H1 (cell line): ENCODE results near the gene FMNL1. TPM values are rescaled to one million over a fixed set of nuclear protein-coding genes. Genes with fewer than 3 reads are reported as not detected.

Source experiments
- CTCF ChIA-PET: fragments of 300-600 bp; sonication (Branson Sonifier 250); formaldehyde crosslinking; loops from one replicate; lab custom pipeline; 2021; ENCODE audit not compliant: partially characterized antibody; lab: Charles Lee
- POLR2A ChIA-PET: fragments of 300-600 bp; sonication (Branson Sonifier 250); formaldehyde crosslinking; loops from one replicate; lab custom pipeline; 2021; ENCODE audit warnings: inconsistent platforms; ENCODE audit not compliant: partially characterized antibody; lab: Charles Lee
- DNase-seq, 2 experiments: peaks; one replicate each; pipeline versions ENCODE4 v3.0.0 to v3.0.0-alpha.2; 2010 to 2022; ENCODE audit warnings: low spot score in 2 of 2, low read depth in 1 of 2, mixed read lengths in 1 of 2
- FAIRE-seq: peaks from 2 replicates; lab custom pipeline; 2011; peaks lifted over from hg19 to GRCh38; lab: Jason Lieb, UNC
- H2AFZ ChIP-seq: 2 replicates; pipeline ENCODE4 v1.8.1; 2012; ENCODE audit warnings: low read length, inconsistent platforms
- H2AK5ac ChIP-seq: 2 replicates; pipeline ENCODE4 v1.6.1; 2013; ENCODE audit warnings: low read depth, low read length
- H2BK120ac ChIP-seq: replicated peaks from 2 replicates; pipeline ENCODE3; 2013; ENCODE audit warnings: low read depth, low read length, inconsistent platforms
- H2BK12ac ChIP-seq: 2 replicates; pipeline ENCODE4 v1.6.1; 2013; ENCODE audit warnings: low read depth, low read length
- H2BK15ac ChIP-seq: 2 replicates; pipeline ENCODE4 v1.6.1; 2013; ENCODE audit warnings: low read length
- H2BK20ac ChIP-seq: 2 replicates; pipeline ENCODE4 v1.6.1; 2013; ENCODE audit warnings: low read length
- H2BK5ac ChIP-seq: 2 replicates; pipeline ENCODE4 v1.6.1; 2013; ENCODE audit warnings: low read depth, low read length
- H3K14ac ChIP-seq: 2 replicates; pipeline ENCODE4 v1.6.1; 2013; ENCODE audit warnings: inconsistent platforms; ENCODE audit not compliant: insufficient read length
- H3K18ac ChIP-seq: 2 replicates; pipeline ENCODE4 v1.6.1; 2013; ENCODE audit warnings: low read length; ENCODE audit errors: extremely low read depth
- H3K23ac ChIP-seq: 2 replicates; pipeline ENCODE4 v1.6.1; 2013; ENCODE audit warnings: inconsistent platforms; ENCODE audit not compliant: insufficient read length
- H3K23me2 ChIP-seq: 2 replicates; pipeline ENCODE4 v1.6.1; 2013; ENCODE audit warnings: low read depth, low read length
- H3K27ac ChIP-seq: 2 replicates; pipeline ENCODE4 v1.6.1; 2011; ENCODE audit warnings: low read depth, low read length, inconsistent platforms
- H3K27me3 ChIP-seq, 4 experiments: replicated peaks in 1 of 4; 1 replicate in 1 of 4; 2 replicates in 3 of 4; pipeline versions ENCODE4 v1.6.1 to v1.8.1; 2011 to 2013; ENCODE audit warnings: low read length in 3 of 4, mild to moderate bottlenecking in 3 of 4, inconsistent platforms in 2 of 4, mixed read lengths in 2 of 4, moderate library complexity in 1 of 4; ENCODE audit not compliant: control insufficient read depth in 3 of 4, insufficient read depth in 3 of 4; ENCODE audit errors: extremely low read depth in 1 of 4
- H3K36me3 ChIP-seq, 4 experiments: 2 replicates each; pipeline versions ENCODE4 v1.6.1 to v1.8.1; 2011 to 2013; ENCODE audit warnings: mild to moderate bottlenecking in 4 of 4, low read length in 3 of 4, moderate library complexity in 2 of 4, control low read depth in 1 of 4, inconsistent platforms in 1 of 4; ENCODE audit not compliant: insufficient read depth in 4 of 4, control insufficient read depth in 2 of 4
- H3K4ac ChIP-seq: replicated peaks from 2 replicates; pipeline ENCODE3; 2013; ENCODE audit warnings: low read length, low read depth, mixed read lengths, inconsistent platforms; ENCODE audit not compliant: insufficient read length
- H3K4me1 ChIP-seq, 4 experiments: replicated peaks in 1 of 4; 1 replicate in 1 of 4; 2 replicates in 3 of 4; pipeline versions ENCODE4 v1.6.1 to v1.8.1; 2011 to 2013; ENCODE audit warnings: low read length in 3 of 4, inconsistent platforms in 2 of 4, mixed read lengths in 1 of 4; ENCODE audit not compliant: insufficient read depth in 4 of 4, control insufficient read depth in 3 of 4
- H3K4me2 ChIP-seq, 2 experiments: 2 replicates each; pipeline versions ENCODE4 v1.6.1 to v1.8.1; 2011 to 2013; ENCODE audit warnings: low read depth in 2 of 2, low read length in 2 of 2, control low read depth in 1 of 2, inconsistent platforms in 1 of 2, mild to moderate bottlenecking in 1 of 2; ENCODE audit not compliant: insufficient read depth in 1 of 2
- H3K4me3 ChIP-seq, 4 experiments: fragments of 200-600, 300-600 bp in 1 of 4; sonication (generic), shearing (Covaris generic), sonication (Bioruptor Twin) in 1 of 4; 2 replicates each; pipeline versions ENCODE4 v1.5.1 to v1.8.1; 2011 to 2016; ENCODE audit warnings: low read length in 4 of 4, low read depth in 3 of 4, control low read depth in 2 of 4, inconsistent platforms in 2 of 4, mild to moderate bottlenecking in 2 of 4, mixed read lengths in 1 of 4, moderate library complexity in 1 of 4; ENCODE audit not compliant: insufficient read depth in 2 of 4; ENCODE audit errors: extremely low read depth in 1 of 4
- H3K56ac ChIP-seq: replicated peaks from 2 replicates; pipeline ENCODE3; 2013; ENCODE audit warnings: low read depth, mild to moderate bottlenecking, mixed read lengths, low read length, inconsistent platforms; ENCODE audit not compliant: insufficient read length
- H3K79me1 ChIP-seq: 2 replicates; pipeline ENCODE4 v1.6.1; 2013; ENCODE audit warnings: low read depth, low read length, control low read depth
- H3K79me2 ChIP-seq, 2 experiments: 2 replicates each; pipeline versions ENCODE4 v1.6.1 to v1.8.1; 2012 to 2013; ENCODE audit warnings: low read length in 2 of 2, mild to moderate bottlenecking in 2 of 2, inconsistent platforms in 1 of 2; ENCODE audit not compliant: insufficient read depth in 2 of 2, control insufficient read depth in 1 of 2
- H3K9ac ChIP-seq, 4 experiments: replicated peaks in 1 of 4; 1 replicate in 1 of 4; 2 replicates in 3 of 4; pipeline versions ENCODE4 v1.6.1 to v1.8.1; 2011 to 2013; ENCODE audit warnings: low read depth in 3 of 4, low read length in 3 of 4, control low read depth in 2 of 4, mild to moderate bottlenecking in 2 of 4, moderate library complexity in 2 of 4, inconsistent platforms in 1 of 4; ENCODE audit errors: extremely low read depth in 1 of 4
- H3K9me3 ChIP-seq, 2 experiments: 2 replicates each; pipeline versions ENCODE4 v1.6.1 to v1.8.1; 2012 to 2013; ENCODE audit warnings: mild to moderate bottlenecking in 2 of 2, moderate library complexity in 2 of 2, control low read depth in 1 of 2, inconsistent platforms in 1 of 2, low read depth in 1 of 2, low read length in 1 of 2, mixed read lengths in 1 of 2; ENCODE audit not compliant: insufficient read depth in 2 of 2
- H4K20me1 ChIP-seq, 2 experiments: replicated peaks in 1 of 2; 2 replicates each; pipeline versions ENCODE3 to v1.8.1; 2011 to 2013; ENCODE audit warnings: inconsistent platforms in 2 of 2, low read length in 2 of 2, mild to moderate bottlenecking in 1 of 2; ENCODE audit not compliant: insufficient read depth in 2 of 2, control insufficient read depth in 1 of 2
- H4K5ac ChIP-seq: 2 replicates; pipeline ENCODE4 v1.6.1; 2013; ENCODE audit warnings: low read length, low read depth, mixed read lengths, inconsistent platforms; ENCODE audit not compliant: insufficient read length
- H4K8ac ChIP-seq: 2 replicates; pipeline ENCODE4 v1.8.0; 2013; ENCODE audit warnings: mild to moderate bottlenecking, moderate library complexity, low read length, inconsistent platforms; ENCODE audit not compliant: insufficient read depth; ENCODE audit errors: extremely low read depth
- H4K91ac ChIP-seq: replicated peaks from 2 replicates; pipeline ENCODE3; 2013; ENCODE audit warnings: low read length, mixed read lengths, inconsistent platforms; ENCODE audit not compliant: insufficient read length
- CTCF ChIP-seq, 3 experiments: IDR thresholded peaks; 1 replicate in 2 of 3; 2 replicates in 1 of 3; pipeline versions ENCODE4 v1.5.1 to v1.6.1; 2011; ENCODE audit warnings: low read length in 3 of 3, mild to moderate bottlenecking in 3 of 3, inconsistent platforms in 2 of 3, low read depth in 1 of 3, moderate library complexity in 1 of 3; ENCODE audit not compliant: insufficient read depth in 1 of 3; ENCODE audit errors: control extremely low read depth in 1 of 3
- KDM4A ChIP-seq: IDR thresholded peaks from one replicate; pipeline ENCODE4 v1.7.1; 2012; ENCODE audit warnings: low read depth, mild to moderate bottlenecking, moderate library complexity, low read length, inconsistent platforms; ENCODE audit not compliant: severe bottlenecking
- TBP ChIP-seq: IDR thresholded peaks from 2 replicates; pipeline ENCODE4 v1.6.1; 2011; ENCODE audit warnings: low read depth, low read length, improper control_type of control experiment
- WGBS, 2 experiments: shearing (Covaris generic) in 1 of 2; methylation state at CpG; one replicate each; pipeline versions ENCODE4 v1.1.6 to v1.1.7; 2013 to 2015; ENCODE audit warnings: low lambda C conversion rate in 2 of 2, mixed read lengths in 2 of 2, inconsistent platforms in 1 of 2, low coverage in 1 of 2, missing lambda C conversion rate in 1 of 2; ENCODE audit not compliant: insufficient replicate concordance in 2 of 2, insufficient coverage in 1 of 2, insufficient read length in 1 of 2; ENCODE audit errors: extremely low coverage in 1 of 2, missing lambda C conversion rate in 1 of 2; 5-methylcytosine and 5-hydroxymethylcytosine counted together
- polyA plus RNA-seq, 7 experiments: library from polyadenylated mRNA; depleted of rRNA in 3 of 7; stranded (reverse) in 5 of 7; unstranded in 2 of 7; fragments of >200 nt in 5 of 7; fragments of 200-250 nt in 2 of 7; gene quantifications; 1 replicate in 5 of 7; 2 replicates in 1 of 7; 4 replicates in 1 of 7; pipeline versions ENCODE4 v1.2.1 to v1.2.3, GENCODE V29; 2011 to 2013; ENCODE audit warnings: missing spikeins in 2 of 7, mixed read lengths in 2 of 7
- total RNA-seq: library from RNA; stranded (reverse); fragmentation: NEBNext Ultra II Directional; extraction: Animal tissue kit (Norgen Biotek cat#: 25700); gene quantifications from 2 replicates; pipeline ENCODE4 v1.2.1, GENCODE V29; 2021

FMNL1 gene
- total and polyA plus RNA-seq, 2 of the 8 experiments (the other 6 are each of a cell fraction or from before 2014, with no cell fraction given) = 2.5 to 8.6 TPM

- no peak overlapping the region for H2AFZ ChIP-seq
Observed at GRCh38 chr17:45264430-45264829, 42.7 kb downstream of the FMNL1 start.

More at GRCh38 chr17:45264430-45264829, 42.7 kb downstream of the FMNL1 start:
- Histone ChIP-seq H3K4me1 (peaks cover 4 to 10% (median 6%) of the 10 kb centered on the region in 4 experiments; a peak in 5 of 7 replicates), H3K27ac (no peak overlapping the region), H3K9ac (no peak overlapping the region), H3K9me3 (no peaks in the 10 kb centered on the region), H2BK15ac (no peak overlapping the region), H4K91ac (no peak overlapping the region), H3K79me2 (no peaks in the 10 kb centered on the region), H2AK5ac (no peak overlapping the region), H3K36me3 (peaks cover 0 to 11% (median 6%) of the 10 kb centered on the region in 4 experiments; a peak in 6 of 8 replicates), H4K5ac (no peak overlapping the region), H3K4me3 (no peak overlapping the region), H3K4ac (no peak overlapping the region), H4K20me1 (no peaks in the 10 kb centered on the region), H3K4me2 (no peak overlapping the region), H3K79me1 (no peaks in the 10 kb centered on the region), H2BK5ac (no peak overlapping the region), H4K8ac (no peak overlapping the region), H3K27me3 (peaks cover 0 to 5% (median 2%) of the 10 kb centered on the region in 4 experiments; a peak in 3 of 7 replicates), H3K18ac (no peak overlapping the region), H2BK20ac (no peak overlapping the region), H3K14ac (no peak overlapping the region), H3K56ac (no peak overlapping the region), H2BK120ac (no peak overlapping the region), H3K23me2 (peaks cover 6% of the 10 kb centered on the region), H2BK12ac (no peak overlapping the region), H3K23ac (no peak overlapping the region)
- no peak for FAIRE-seq
- TF ChIP-seq TBP = no peak
- TF ChIP-seq KDM4A = no peak
- TF ChIP-seq CTCF (IDR thresholded peaks at IDR 0.05; ENCODE audit: control extremely low read depth in 1 of 3, insufficient read depth in 1 of 3, low read depth in 1 of 3, low read length in 3 of 3) = no peak
- ChIA-PET POLR2A (interaction anchor here (1.5 to 4.3 kb wide), 3 partner anchors 8 to 16 kb away, joined by 4 to 16 read pairs (median 7); no protein-coding TSS in a partner anchor), CTCF (interaction anchor here (1.0 to 29.1 kb wide), 7 partner anchors 8 to 126 kb away, joined by 3 to 579 read pairs (median 5); no protein-coding TSS in a partner anchor)
- no peak for DNase-seq
- 96% methylated on average over 13 of the region's 14 CpGs; no CpG with 5 or more reads in 1 of the 2 experiments for WGBS, 2 experiments
